ENCODE data around the gene BRWD1.

GRCh38 chr21:39251326-39251725 is 62.1 kb downstream of the BRWD1 start:
- TF ChIP-seq CTCF (IDR thresholded peaks at IDR 0.05; ENCODE audit: low read depth, low read length, poor library complexity, severe bottlenecking) (no peak), EZH2phosphoT487 (IDR thresholded peaks at IDR 0.05; ENCODE audit: borderline replicate concordance, low read length) (no peak)
